ENCODE measurements around the gene KLF13.

KLF13 gene

DNA sequence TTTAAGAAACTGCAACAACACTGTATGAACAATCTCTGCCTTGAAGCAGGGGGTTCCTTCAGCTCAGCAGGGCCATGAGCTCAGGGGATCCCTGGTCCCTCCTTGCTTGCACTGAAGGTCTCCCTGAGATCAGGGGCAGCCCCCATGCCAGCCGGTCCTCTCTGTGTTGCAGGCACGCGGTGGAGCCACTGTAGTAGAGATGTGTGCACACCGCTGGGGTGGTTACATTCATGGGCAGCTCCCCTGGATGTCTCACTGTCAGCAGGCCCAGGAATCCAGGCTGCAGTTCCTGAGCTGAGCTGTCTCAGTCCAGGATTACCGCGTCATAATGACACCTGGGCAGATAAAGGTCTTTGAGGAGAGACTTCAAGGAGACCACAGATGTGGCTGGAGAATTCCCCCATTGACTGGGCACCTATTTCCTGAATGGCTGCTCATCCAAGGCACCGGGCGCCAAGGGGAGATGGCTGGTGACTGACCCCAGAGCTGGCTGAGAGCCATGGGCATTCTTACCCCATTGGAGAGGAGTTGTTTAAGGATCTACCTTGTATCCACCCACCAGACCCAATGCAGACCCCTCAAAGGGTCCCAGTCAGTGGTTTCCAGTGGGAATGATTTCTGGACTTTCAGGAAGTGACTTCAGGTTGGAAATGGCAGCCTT, 10.4 kb upstream of the KLF13 start:
- no peak for DNase-seq (ENCODE audit: low read depth in 2 of 2)

DNA sequence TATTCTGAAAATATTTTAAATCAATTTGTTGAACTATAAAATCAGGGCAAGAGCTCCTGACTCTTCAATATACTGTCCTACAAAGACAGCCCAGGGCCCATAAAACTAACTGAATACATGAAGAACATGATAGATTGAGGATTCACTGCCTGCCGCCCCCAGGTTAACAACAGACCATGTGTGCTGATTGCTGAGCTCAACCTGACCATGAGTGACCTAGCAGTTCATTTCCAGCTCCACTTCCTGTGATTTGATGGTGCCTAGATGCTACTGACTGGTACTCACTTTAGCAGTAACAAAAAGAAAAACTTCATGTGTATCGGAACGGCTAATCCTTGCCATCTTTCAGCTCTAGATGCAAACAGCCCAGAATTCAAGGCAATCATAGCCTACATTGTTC, 9.6 kb upstream of the KLF13 start:
- no peak for DNase-seq (ENCODE audit: low read depth in 2 of 2)

DNA sequence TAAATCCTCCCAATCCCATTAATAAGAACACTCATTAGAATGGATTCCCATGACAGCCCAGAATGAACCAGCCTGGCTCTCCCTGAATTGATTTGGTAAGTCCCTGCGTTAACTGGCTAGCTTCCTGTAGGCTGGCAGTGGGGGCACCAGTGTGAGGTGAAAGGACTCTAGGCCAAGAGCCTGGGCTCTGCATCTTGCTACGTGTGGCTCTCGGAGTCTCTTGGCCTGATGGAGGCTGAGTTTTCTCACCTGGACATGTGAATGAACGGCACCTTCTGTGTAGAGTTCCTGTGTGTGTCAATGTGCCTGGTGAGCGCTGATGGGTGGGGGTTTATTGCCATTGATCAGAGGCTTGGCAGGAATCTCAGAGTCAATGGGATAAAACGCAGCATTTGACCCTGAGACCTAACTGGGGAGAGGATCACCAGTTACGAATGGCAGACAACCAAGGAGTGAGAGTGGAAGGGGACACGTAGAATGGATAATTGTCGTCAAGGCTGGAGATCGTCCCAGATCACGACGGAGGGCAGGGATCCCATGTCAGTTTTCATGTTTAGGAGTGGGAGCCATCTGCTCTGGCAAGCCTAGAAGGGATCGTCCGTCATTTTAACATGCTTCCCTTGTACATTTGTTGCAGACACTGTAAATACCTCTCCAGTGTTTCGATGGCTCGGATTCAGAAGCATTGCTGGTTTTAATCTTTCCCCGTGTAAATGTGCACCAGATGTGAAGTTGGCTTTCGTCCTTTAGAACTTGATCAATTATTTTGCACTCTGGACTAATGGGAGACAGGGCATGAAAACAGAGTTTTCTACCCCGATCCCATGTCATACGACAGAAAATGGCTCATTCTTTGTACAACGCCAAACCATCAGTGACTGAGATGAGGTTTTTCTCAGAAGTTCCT, 9.0 kb upstream of the KLF13 start:
- DNase-seq (ENCODE audit: low read depth in 2 of 2), result no peak

DNA sequence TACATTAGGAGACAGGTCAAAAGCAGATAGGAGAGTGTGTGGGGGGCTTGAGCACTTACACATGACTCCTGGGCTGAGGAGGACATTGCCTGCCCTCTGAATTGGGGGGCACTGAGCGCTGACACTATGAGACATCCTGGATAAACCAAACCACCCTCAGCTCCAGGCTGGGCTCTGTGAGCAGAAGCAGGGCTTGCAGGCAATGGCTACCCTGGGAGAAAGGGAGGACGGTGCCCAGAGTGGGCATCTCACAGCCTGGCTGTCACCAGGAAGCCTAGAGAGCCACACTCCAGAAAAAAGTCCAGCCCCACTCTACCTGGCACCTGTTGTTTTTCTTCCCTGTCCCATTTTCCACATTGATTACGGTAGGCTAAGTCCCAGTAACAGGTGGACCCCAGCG, 8.2 kb upstream of the KLF13 start:
- DNase-seq (ENCODE audit: low read depth in 2 of 2), result no peak

DNA sequence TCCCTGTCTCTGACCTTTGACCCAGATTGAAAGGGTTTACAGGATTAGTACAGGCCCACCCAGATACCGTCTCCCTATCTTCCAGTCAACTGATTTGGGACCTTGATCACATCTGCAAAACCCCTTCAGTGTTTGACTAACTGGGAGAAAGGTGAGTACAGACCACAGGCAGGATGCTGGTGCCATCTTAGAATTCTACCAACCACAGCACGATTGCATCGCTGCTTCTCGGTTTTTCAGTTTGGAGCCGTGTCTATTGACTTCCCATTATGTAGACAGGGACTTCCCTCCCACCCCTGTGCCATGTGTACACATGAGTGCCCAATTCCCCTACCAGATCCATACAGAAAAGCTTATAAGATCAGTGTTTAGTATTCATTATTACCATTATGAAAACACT, 6.6 kb upstream of the KLF13 start:
- no peak for DNase-seq (ENCODE audit: low read depth in 2 of 2)

DNA sequence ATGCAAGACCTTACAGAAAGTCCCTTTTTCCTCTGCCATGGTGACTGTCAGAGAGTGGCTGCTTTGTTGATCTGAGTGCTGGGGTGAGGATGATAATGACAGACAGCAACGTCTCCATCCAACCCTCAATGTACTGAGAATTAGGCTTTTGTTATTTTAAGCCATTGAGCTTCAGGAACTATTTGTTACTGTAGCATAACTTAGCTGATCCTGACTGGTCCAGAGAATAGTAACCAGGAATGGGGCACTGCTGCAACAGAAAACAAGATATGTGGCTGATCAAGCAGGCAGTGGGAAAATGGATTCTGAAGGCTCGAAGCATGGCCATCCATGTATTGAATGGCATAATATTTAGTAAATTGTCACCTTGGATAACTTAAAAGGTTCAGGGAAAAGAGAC, 5.2 kb upstream of the KLF13 start:
- DNase-seq (ENCODE audit: low read depth in 2 of 2), result no peak

GRCh38 chr15:31322504-31322903, 4.1 kb upstream of the KLF13 start:
- DNase-seq (ENCODE audit: low read depth in 2 of 2), result no peak

DNA sequence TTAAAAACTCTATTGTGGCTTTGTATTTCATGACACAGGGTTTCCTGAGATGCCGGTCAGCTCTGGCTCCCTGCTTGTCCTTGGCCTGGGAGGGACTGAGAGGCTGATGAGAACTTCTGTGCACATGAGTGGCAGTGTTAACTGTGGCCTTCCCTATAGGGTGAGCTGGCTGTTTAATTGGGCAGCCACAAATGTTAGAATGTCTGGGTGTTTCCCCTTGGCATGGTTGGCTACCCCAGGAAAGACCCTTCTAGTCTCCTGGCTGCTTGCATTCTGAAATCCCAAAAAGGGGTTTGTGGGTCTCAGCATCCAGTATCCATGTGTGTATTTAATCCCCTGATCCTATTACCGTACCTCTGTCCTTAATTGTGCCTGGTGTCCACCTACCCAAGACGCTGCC, 3.0 kb upstream of the KLF13 start:
- no peak for DNase-seq (ENCODE audit: low read depth in 2 of 2)

DNA sequence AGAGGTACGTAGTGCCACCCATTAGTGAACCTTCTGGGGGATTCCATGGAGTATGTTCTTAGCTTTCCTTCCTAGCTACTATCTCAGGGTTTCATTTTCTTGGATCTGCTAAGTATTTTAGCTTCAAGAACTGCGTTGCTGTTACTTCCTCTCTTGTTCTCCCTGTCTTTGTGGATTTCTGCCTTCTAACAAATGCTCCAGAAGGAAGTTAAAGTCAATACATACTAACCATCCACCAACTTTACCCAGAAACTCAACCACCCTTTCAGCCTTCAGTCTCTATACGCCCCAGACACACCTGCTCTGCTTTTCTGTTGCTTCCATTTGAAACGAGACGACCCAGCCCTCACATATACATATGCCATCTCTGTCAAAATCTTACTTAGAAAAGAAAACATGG, 2.4 kb upstream of the KLF13 start:
- DNase-seq (ENCODE audit: low read depth in 2 of 2), result no peak

GRCh38 chr15:31324806-31325594, 1.6 kb upstream of the KLF13 start:
- DNase-seq (ENCODE audit: low read depth in 2 of 2), result no peak

DNA sequence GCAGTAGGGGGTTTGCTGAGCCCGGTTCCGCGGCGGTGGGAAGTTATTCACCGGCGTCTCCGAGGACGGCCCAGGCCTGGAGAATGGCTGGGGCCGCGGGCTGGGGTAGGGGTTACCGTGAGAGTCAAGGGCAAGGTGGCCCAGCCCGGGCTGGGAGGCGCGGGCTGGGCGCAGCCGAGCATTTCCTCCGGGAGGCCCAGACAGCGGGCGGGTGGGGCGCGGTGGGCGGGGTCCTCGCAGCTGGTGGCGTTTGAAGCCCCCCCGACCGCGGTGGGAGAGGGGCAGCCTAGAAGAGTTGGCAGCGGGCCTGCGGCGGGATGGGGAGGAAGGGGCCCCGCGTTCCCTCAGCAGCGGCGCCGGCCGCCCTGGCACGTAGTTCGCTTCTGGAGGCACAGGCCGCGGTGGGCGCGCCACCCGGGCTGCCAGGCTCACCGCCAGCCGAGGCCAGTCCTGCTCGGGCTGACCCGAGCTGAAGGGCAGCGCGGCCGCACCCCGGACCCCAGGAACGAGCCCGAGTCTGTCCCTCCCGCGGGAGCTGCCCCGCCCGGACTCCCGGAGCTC, 960 bp upstream of the KLF13 start:
- peak in 1 of 2 donors; percentile 37 for DNase-seq (ENCODE audit: low read depth in 2 of 2)

- DNase-seq (ENCODE audit: low read depth in 2 of 2), result peak; percentile 53 to 57
Observed at GRCh38 chr15:31326875-31327668, 437 bp downstream of the KLF13 start.

- DNase-seq (ENCODE audit: low read depth in 2 of 2), result peak; percentile 51 to 56
Observed at GRCh38 chr15:31327669-31328427, 1.2 kb downstream of the KLF13 start.

DNA sequence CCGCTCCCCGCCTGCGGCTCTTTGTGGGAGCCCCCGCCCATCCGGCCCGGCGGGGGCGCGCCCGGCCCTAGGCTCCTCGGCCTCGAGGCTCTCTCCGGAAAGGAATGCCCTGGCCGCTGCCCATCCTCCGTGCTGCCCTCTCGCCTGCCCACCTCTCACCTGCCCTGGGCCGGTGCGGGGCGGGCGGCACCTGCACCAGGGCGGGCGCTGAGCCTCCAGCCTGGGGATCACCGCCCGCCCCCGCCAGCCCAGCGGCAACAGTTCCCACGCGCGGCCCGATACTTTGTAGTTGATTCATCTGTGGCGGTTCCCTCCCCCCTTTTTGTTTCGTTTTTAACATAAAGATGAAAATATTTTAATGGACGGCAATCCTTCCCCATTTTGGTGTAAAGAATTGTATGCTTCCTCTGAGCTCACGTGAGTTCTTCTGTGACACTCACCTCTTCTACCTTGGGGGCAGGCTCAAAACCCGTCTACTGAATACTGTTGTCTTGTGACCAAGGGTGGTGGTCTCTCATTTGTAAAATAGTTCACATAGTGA, 1.9 kb downstream of the KLF13 start:
- peak; percentile 75 to 79 for DNase-seq (ENCODE audit: low read depth in 2 of 2)

DNA sequence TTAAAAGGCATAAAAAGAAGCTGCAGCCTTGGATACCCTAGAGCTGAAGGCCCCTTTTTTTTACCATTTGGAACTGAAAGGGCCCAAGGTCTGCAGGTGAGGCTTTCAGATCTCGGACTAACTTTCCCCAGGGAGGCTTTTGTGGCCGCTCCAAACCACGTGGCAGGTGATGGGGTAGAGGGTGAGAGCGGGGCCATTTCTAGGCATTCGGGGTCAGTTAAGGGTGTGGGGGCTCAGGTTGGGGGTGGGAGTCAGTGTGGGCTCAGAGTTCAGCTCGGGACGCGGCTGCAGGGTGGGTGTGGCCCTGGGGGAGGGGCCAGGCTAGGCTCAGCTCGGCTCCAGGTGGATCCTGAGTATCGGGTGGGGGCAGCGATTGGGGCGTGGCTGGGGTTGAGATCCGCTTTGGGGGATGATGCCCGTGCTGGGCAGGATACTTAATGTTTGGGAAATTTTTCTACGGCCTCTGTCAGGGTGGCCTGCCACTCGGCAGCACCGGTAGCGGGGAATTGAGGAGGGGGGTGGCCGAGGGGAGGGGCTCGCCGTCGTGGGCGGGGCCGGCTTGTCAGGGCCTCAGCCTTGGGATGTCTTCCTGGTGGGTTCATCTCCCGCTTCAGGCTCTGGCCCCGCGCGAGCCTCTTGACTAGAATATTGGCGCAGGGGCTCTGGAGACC, 2.5 kb downstream of the KLF13 start:
- no peak for DNase-seq (ENCODE audit: low read depth in 2 of 2)

DNA sequence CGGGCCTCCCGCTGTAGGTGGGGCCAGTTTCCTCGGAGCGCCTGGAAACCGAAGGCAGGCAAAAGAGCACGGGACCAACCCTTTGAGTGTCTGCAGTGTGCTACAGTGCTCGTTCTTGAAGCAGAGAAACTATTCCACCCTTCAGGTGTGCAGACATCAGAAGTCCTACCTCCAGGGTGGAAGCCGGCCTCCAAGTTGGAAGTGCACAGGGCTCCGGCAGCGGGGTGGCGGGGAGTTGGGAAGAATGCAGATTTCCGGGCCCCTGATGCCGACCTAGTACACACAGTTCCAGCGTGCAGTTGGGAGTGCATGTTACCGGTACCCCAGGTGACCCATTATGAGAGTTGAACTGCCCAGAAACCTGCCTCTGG, 3.0 kb downstream of the KLF13 start:
- no peak for DNase-seq (ENCODE audit: low read depth in 2 of 2)

GRCh38 chr15:31330111-31330785, 3.6 kb downstream of the KLF13 start:
- DNase-seq (ENCODE audit: low read depth in 2 of 2), result no peak

DNA sequence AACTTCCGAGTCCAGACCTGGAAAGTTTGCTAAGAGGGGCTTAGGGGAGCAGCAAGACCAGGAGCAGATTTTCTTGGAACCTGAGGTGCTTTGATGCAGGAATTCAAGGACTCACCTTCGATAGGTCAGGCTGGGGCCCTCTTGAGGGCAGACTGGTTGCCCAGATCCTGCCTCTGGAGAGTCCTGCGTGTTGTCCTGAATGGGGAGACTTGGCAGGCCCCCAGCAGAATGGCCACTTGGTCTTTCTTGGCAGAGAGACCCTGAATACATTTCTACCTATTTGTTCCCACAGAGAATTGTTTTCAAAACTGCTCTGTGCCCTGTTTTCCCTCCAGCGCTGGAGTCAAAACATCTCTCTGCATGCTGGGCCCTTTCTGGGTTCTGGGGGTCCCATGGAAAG, 4.2 kb downstream of the KLF13 start:
- no peak for DNase-seq (ENCODE audit: low read depth in 2 of 2)

DNA sequence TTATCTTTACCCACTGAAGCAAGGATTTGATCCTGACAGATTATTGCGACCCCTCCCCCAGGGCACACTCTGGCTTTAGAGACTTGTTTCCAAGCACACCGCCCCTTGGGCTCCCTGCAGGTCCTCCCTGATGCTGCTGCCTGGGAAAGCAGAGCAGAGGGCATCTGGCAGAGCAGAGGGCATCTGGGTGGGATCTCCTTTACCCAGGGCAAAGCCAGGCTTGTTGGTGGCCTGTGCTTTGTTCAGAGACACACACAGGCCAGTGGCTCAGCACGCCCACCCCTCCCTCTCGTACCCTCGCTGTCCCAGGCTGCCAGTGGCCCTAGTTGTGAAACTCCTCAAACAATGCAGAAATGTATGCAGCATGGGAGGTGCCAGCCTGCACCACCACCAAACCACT, 4.8 kb downstream of the KLF13 start:
- no peak for DNase-seq (ENCODE audit: low read depth in 2 of 2)
